CD4-positive, alpha-beta T cell (primary cell): Measurements from ENCODE around the gene MAST4. TPM values are rescaled to one million over a fixed set of nuclear protein-coding genes. Genes with fewer than 3 reads are reported as not detected.

Experiments used
- ATAC-seq: fragments of 200-7000 bp; cut with Tn5 transposase; one replicate; pipeline ENCODE4 v1.10.0; 2022; ENCODE audit warnings: mild to moderate bottlenecking; ENCODE audit not compliant: poor library complexity
- CTCF ChIA-PET: fragments of 350-600 bp; sonication (Branson Sonifier 250); formaldehyde crosslinking; loops from one replicate; lab custom pipeline; 2021; ENCODE audit warnings: antibody characterized with exemption, inconsistent platforms; lab: Charles Lee
- POLR2A ChIA-PET: fragments of 350-600 bp; sonication (Branson Sonifier 250); formaldehyde crosslinking; loops from one replicate; lab custom pipeline; 2021; ENCODE audit warnings: antibody characterized with exemption, inconsistent platforms; lab: Charles Lee
- DNase-seq, 14 experiments: peaks; one replicate each; pipeline ENCODE4 v3.0.0-alpha.2; 2013 to 2020; ENCODE audit warnings: mixed read lengths in 2 of 14
- H3K27ac ChIP-seq, 2 donors: one replicate each; pipeline versions ENCODE4 v1.5.1 to v1.7.0; 2013; ENCODE audit warnings: low read length in 2 of 2, low read depth in 1 of 2, mild to moderate bottlenecking in 1 of 2
- H3K27me3 ChIP-seq, 2 experiments: 1 replicate in 1 of 2; 2 replicates in 1 of 2; pipeline versions ENCODE4 v1.6.1 to v1.7.0; 2013; ENCODE audit warnings: low read length in 2 of 2, control low read depth in 1 of 2, mild to moderate bottlenecking in 1 of 2, moderate library complexity in 1 of 2; ENCODE audit not compliant: insufficient read depth in 2 of 2, control insufficient read depth in 1 of 2
- H3K36me3 ChIP-seq: one replicate; pipeline ENCODE4 v1.6.1; 2013; ENCODE audit warnings: low read length, control low read depth; ENCODE audit not compliant: insufficient read depth
- H3K4me1 ChIP-seq: one replicate; pipeline ENCODE4 v1.6.1; 2013; ENCODE audit warnings: low read length, control low read depth; ENCODE audit not compliant: insufficient read depth
- H3K4me3 ChIP-seq: one replicate; pipeline ENCODE4 v1.5.1; 2013; ENCODE audit warnings: mild to moderate bottlenecking, low read length, moderate library complexity
- H3K9me3 ChIP-seq, 2 experiments: 1 replicate in 1 of 2; 2 replicates in 1 of 2; pipeline versions ENCODE4 v1.6.1 to v1.7.0; 2013; ENCODE audit warnings: low read length in 2 of 2, mild to moderate bottlenecking in 2 of 2, control low read depth in 1 of 2, moderate library complexity in 1 of 2; ENCODE audit not compliant: control insufficient read depth in 1 of 2, insufficient read depth in 1 of 2
- H3K27ac Mint-ChIP-seq: one replicate; pipeline ENCODE4 v1.8.0; 2020; ENCODE audit warnings: mixed read lengths
- H3K27me3 Mint-ChIP-seq: one replicate; pipeline ENCODE4 v1.8.0; 2021; ENCODE audit warnings: mixed read lengths
- H3K36me3 Mint-ChIP-seq: one replicate; pipeline ENCODE4 v1.8.0; 2021; ENCODE audit warnings: low read depth, mixed read lengths
- H3K4me1 Mint-ChIP-seq: one replicate; pipeline ENCODE4 v1.8.0; 2021; ENCODE audit warnings: low read depth, mixed read lengths
- H3K4me3 Mint-ChIP-seq: one replicate; pipeline ENCODE4 v1.8.0; 2020; ENCODE audit warnings: mild to moderate bottlenecking, mixed read lengths
- H3K9me3 Mint-ChIP-seq: one replicate; pipeline ENCODE4 v1.8.0; 2020; ENCODE audit warnings: mixed read lengths
- CTCF ChIP-seq: fragments of 200-600 bp; IDR thresholded peaks from one replicate; pipeline ENCODE4 v1.8.0; 2022; ENCODE audit warnings: antibody characterized with exemption, mild to moderate bottlenecking
- intact Hi-C, 2 experiments: fragments of 100-400 bp; cut with DNase I in 1 of 2; cut with micrococcal nuclease in 1 of 2; formaldehyde crosslinking; loops; one replicate each; pipeline versions ENCODE4 v1.15.1 to v1.9.0; 2023 to 2025; cut with DNase I, micrococcal nuclease
- total RNA-seq, 174 experiments: library from RNA in 2 of 174; stranded (reverse) in 2 of 174; gene quantifications; one replicate each; pipeline ENCODE4 v1.2.3 and lab custom pipeline; 2021 to 2026

Gene MAST4
- total RNA-seq, 2 experiments from 2014 or later = 21.3 to 21.6 TPM

DNA sequence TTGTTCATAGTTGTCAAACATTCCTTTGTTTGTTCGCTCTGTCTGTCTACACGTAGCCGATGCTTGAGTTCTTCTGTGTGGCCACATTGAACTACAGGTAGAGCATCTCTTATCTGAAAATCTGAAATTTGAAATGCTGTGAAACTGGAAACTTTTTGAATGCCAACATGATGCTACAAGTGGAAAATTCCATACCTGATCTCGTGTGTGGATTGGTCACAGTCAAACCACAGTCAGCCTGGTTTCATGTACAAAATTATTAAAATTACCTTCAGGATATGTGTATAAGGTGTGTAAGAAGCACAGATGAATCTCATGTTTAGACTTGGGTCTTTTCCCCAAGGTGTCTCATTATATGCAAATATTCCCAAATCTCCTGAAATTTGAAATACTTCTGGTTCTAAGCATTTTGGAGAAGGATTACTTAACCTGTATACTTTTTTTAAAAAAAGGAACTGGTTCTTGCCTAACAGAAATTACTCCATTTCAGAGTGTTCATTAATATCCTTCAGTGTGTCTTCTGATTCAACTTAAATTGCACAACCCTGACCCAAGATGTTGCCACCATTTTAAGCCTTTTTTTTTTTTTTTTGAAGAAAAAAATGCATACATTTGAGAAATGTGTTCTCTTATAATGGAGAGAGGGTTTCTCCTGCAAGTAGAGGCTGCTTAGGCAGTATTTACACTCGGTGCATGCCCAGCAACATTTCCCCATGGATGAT lies 254.3 kb downstream of the MAST4 start:
- intact Hi-C loops = no loop called here
- ChIA-PET CTCF (no interaction called here), POLR2A (no interaction called here)
- ATAC-seq (no peak), DNase-seq (peak in 2 of 14 experiments; percentile 29 to 44)
- no peak overlapping the region for H3K27ac ChIP-seq
- no peak overlapping the region for H3K4me3 ChIP-seq
- no peaks in the 10 kb centered on the region for H3K4me1 Mint-ChIP-seq
- H3K27ac Mint-ChIP-seq = no peak overlapping the region
- no peaks in the 10 kb centered on the region for H3K4me1 ChIP-seq
- H3K9me3 Mint-ChIP-seq = no peaks in the 10 kb centered on the region
- H3K4me3 Mint-ChIP-seq = no peak overlapping the region
- no peaks in the 10 kb centered on the region for H3K36me3 ChIP-seq
- H3K36me3 Mint-ChIP-seq = no peaks in the 10 kb centered on the region
- TF ChIP-seq CTCF = no peak
- peaks cover 36% of the 10 kb centered on the region for H3K27me3 Mint-ChIP-seq
- H3K27me3 ChIP-seq = no peaks in the 10 kb centered on the region
- no peaks in the 10 kb centered on the region for H3K9me3 ChIP-seq

DNA sequence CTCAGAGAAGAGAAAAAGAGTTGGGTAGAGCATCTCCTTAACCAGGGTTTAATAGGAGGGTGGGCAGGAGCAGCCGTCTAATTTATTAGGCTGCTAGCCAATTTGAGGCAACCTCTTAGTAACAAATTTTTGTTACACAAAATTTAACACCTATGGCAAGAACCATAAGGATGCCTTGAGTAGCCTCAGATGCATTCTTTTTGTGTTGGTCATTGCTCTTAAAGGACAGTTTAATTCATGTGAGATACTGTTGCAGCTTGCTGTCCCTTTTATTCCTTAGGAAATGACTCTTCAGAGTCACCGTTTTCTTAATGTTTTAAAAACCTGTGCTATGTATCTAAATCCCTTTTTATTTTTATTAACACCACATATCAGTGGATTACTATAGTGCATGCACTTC lies 255.1 kb downstream of the MAST4 start:
- no peaks in the 10 kb centered on the region for H3K4me1 Mint-ChIP-seq
- H3K36me3 ChIP-seq = no peaks in the 10 kb centered on the region
- H3K4me3 Mint-ChIP-seq = no peak overlapping the region
- ATAC-seq (no peak), DNase-seq (no peak)
- no peak overlapping the region for H3K27ac Mint-ChIP-seq
- H3K27me3 ChIP-seq = no peaks in the 10 kb centered on the region
- POLR2A ChIA-PET = no interaction called here
- TF ChIP-seq CTCF = no peak
- H3K36me3 Mint-ChIP-seq = no peaks in the 10 kb centered on the region
- no peaks in the 10 kb centered on the region for H3K9me3 ChIP-seq
- H3K27ac ChIP-seq = no peak overlapping the region
- intact Hi-C loops = no loop called here
- H3K4me1 ChIP-seq = no peaks in the 10 kb centered on the region
- H3K9me3 Mint-ChIP-seq = no peaks in the 10 kb centered on the region
- no peak overlapping the region for H3K4me3 ChIP-seq
- CTCF ChIA-PET = no interaction called here
- peaks cover 36% of the 10 kb centered on the region for H3K27me3 Mint-ChIP-seq

DNA sequence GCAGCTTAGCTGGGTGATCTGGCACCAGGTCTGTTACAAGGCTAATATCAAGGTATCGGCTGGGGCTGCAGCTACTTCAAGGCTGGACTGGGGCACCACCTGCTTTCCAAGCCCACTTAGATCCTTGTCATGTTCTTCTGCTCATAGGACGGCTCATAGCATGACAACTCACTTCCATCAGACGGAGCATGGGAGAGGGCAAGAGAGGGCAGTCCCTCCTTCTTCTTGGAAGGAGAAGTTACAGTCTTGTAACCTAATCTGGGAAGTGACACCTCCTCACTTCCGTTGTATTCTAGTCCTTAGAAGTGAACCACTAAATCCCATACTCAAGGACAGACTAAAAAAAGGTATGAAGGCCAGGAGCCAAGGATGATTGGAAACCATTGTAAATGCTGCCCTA lies 258.2 kb downstream of the MAST4 start:
- intact Hi-C loops = no loop called here
- no peak overlapping the region for H3K4me3 Mint-ChIP-seq
- H3K9me3 ChIP-seq = no peaks in the 10 kb centered on the region
- H3K36me3 ChIP-seq = no peaks in the 10 kb centered on the region
- H3K27ac Mint-ChIP-seq = no peak overlapping the region
- no peaks in the 10 kb centered on the region for H3K36me3 Mint-ChIP-seq
- no peaks in the 10 kb centered on the region for H3K9me3 Mint-ChIP-seq
- ChIA-PET CTCF (no interaction called here), POLR2A (no interaction called here)
- DNase-seq = peak in 2 of 14 experiments; percentile 5 to 11
- ATAC-seq = no peak
- H3K4me1 Mint-ChIP-seq = no peaks in the 10 kb centered on the region
- H3K27ac ChIP-seq = no peak overlapping the region
- TF ChIP-seq CTCF = no peak
- H3K4me1 ChIP-seq = no peaks in the 10 kb centered on the region
- H3K4me3 ChIP-seq = no peak overlapping the region
- peaks cover 31% of the 10 kb centered on the region for H3K27me3 Mint-ChIP-seq
- no peaks in the 10 kb centered on the region for H3K27me3 ChIP-seq
